Measurements from ENCODE around the gene AJAP1. TPM values are rescaled to one million over a fixed set of nuclear protein-coding genes. Genes with fewer than 3 reads are reported as not detected.

Gene AJAP1
- total and polyA plus RNA-seq, 12 donors = 0.07 to 2.2 (median 0.44) TPM

- no peak overlapping the region for H3K4me3 ChIP-seq
- WGBS, 4 donors = 79 to 97% (median 81%) methylated on average over 8 of the region's 8 CpGs
- no peaks in the 10 kb centered on the region for H3K36me3 ChIP-seq (replicated peaks in 1 of 2)
- no peaks in the 10 kb centered on the region for H3K27me3 ChIP-seq
- H3K4me1 ChIP-seq (replicated peaks in 1 of 2) = no peaks in the 10 kb centered on the region
- intact Hi-C loops (cut with DNase I) = no loop called here
- H3K9me3 ChIP-seq (replicated peaks in 1 of 3) = no peaks in the 10 kb centered on the region
- H3K27ac ChIP-seq = no peak overlapping the region
- TF ChIP-seq POLR2A (IDR thresholded peaks at IDR 0.05) (no peak), CTCF (IDR thresholded peaks at IDR 0.05) (no peak)
- DNase-seq = no peak
These were observed 18.2 kb upstream of the AJAP1 start for GRCh38 chr1:4636186-4636585.

GRCh38 chr1:4636644-4637380, 17.6 kb upstream of the AJAP1 start:
- DNase-seq = no peak
- Histone ChIP-seq H3K9me3 (replicated peaks in 1 of 3) (no peaks in the 10 kb centered on the region), H3K4me1 (replicated peaks in 1 of 2) (no peaks in the 10 kb centered on the region), H3K27me3 (no peaks in the 10 kb centered on the region), H3K4me3 (no peak overlapping the region), H3K27ac (no peak overlapping the region), H3K36me3 (replicated peaks in 1 of 2) (no peaks in the 10 kb centered on the region)
- WGBS, 4 donors = 86 to 92% (median 89%) methylated on average over 19 to 23 of the region's 23 CpGs
- no peak for TF ChIP-seq POLR2A (IDR thresholded peaks at IDR 0.05)
- TF ChIP-seq CTCF (IDR thresholded peaks at IDR 0.05) = no peak
- intact Hi-C loops (cut with DNase I) = no loop called here

GRCh38 chr1:4637616-4638344, 16.6 kb upstream of the AJAP1 start:
- Histone ChIP-seq H3K36me3 (replicated peaks in 1 of 2) (no peaks in the 10 kb centered on the region), H3K27me3 (no peaks in the 10 kb centered on the region), H3K4me3 (no peak overlapping the region), H3K4me1 (replicated peaks in 1 of 2) (no peaks in the 10 kb centered on the region), H3K27ac (no peak overlapping the region), H3K9me3 (replicated peaks in 1 of 3) (no peaks in the 10 kb centered on the region)
- TF ChIP-seq POLR2A (IDR thresholded peaks at IDR 0.05) (no peak), CTCF (IDR thresholded peaks at IDR 0.05) (no peak)
- intact Hi-C loops (cut with DNase I) = no loop called here
- WGBS, 4 donors = 36 to 61% (median 42%) methylated on average over 33 to 34 of the region's 34 CpGs
- no peak for DNase-seq

- 23 to 35% (median 28%) methylated on average over 12 of the region's 12 CpGs for WGBS, 4 donors
- Histone ChIP-seq H3K27me3 (no peaks in the 10 kb centered on the region), H3K36me3 (replicated peaks in 1 of 2) (no peaks in the 10 kb centered on the region), H3K27ac (no peak overlapping the region), H3K4me3 (no peak overlapping the region), H3K4me1 (replicated peaks in 1 of 2) (no peaks in the 10 kb centered on the region), H3K9me3 (replicated peaks in 1 of 3) (no peaks in the 10 kb centered on the region)
- DNase-seq = peak in 1 of 7 donors; percentile 4
- TF ChIP-seq CTCF (IDR thresholded peaks at IDR 0.05) = no peak
- no peak for TF ChIP-seq POLR2A (IDR thresholded peaks at IDR 0.05)
- intact Hi-C loops (cut with DNase I) = no loop called here
These were observed 16.1 kb upstream of the AJAP1 start for GRCh38 chr1:4638345-4638729.
